Activated CD8-positive, alpha-beta T cell treated with anti-CD3 and anti-CD28 coated beads for 36 hours (primary cell): Measurements from ENCODE around the gene DNAL1. TPM values are rescaled to one million over a fixed set of nuclear protein-coding genes. Genes with fewer than 3 reads are reported as not detected.
A peak's percentile ranks its signal among the peaks of the same experiment; 100 is the strongest.

Experiments
- ATAC-seq: fragments of 200-7000 bp; cut with Tn5 transposase; one replicate; pipeline ENCODE4 v1.10.0; 2021; ENCODE audit warnings: mild to moderate bottlenecking, moderate library complexity
- CTCF ChIA-PET: fragments of 350-600 bp; sonication (Branson Sonifier 250); formaldehyde crosslinking; loops from one replicate; lab custom pipeline; 2021; ENCODE audit warnings: antibody characterized with exemption; lab: Charles Lee
- POLR2A ChIA-PET: fragments of 350-600 bp; sonication (Branson Sonifier 250); formaldehyde crosslinking; loops from one replicate; lab custom pipeline; 2021; ENCODE audit warnings: antibody characterized with exemption; lab: Charles Lee
- DNase-seq: peaks from one replicate; pipeline ENCODE4 v3.0.0-alpha.2; 2020
- H3K27ac Mint-ChIP-seq: one replicate; pipeline ENCODE4 v1.8.0; 2021; ENCODE audit warnings: mild to moderate bottlenecking, mixed read lengths
- H3K27me3 Mint-ChIP-seq: one replicate; pipeline ENCODE4 v1.8.0; 2021; ENCODE audit warnings: mixed read lengths
- H3K36me3 Mint-ChIP-seq: one replicate; pipeline ENCODE4 v1.8.0; 2021; ENCODE audit warnings: low read depth, mixed read lengths
- H3K4me1 Mint-ChIP-seq: one replicate; pipeline ENCODE4 v1.8.0; 2021; ENCODE audit warnings: low read depth, mixed read lengths
- H3K4me3 Mint-ChIP-seq: one replicate; pipeline ENCODE4 v1.8.0; 2021; ENCODE audit warnings: mild to moderate bottlenecking, moderate library complexity, mixed read lengths
- H3K9me3 Mint-ChIP-seq: one replicate; pipeline ENCODE4 v1.8.0; 2021; ENCODE audit warnings: mixed read lengths
- intact Hi-C: fragments of 100-400 bp; cut with micrococcal nuclease; formaldehyde crosslinking; loops from one replicate; pipeline ENCODE4 v1.10.0; 2022
- total RNA-seq, 2 experiments: library from RNA; stranded (reverse); gene quantifications; one replicate each; pipeline ENCODE4 v1.2.3, GENCODE V29; 2021
- TF ChIP-seq, protein P1 (sequence below): fragments of 200-600 bp; IDR thresholded peaks from one replicate; pipeline ENCODE4 v1.8.0; 2022; ENCODE audit warnings: antibody characterized with exemption, mild to moderate bottlenecking

DNAL1 gene
- total RNA-seq, 2 experiments from 2014 or later = 4.8 to 5.9 TPM

DNA sequence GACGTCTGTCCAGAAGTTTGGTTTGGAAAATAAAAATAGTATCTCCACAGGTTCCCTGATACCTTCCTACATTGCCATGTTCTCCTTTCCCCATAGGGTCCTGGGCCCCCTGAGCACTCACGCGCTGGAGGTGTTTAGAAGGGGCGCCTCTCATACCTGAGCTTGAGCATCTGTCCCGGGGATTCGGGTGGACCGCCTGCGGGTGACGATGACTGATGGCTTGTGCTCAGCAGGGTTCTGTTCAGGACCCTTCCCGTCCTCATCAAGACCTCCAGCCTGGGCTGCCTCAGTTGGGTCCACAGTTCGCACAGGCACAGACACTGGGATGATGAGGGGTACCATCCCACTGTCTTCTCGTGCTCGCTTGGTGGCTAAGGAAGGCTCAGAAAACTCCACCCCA is 92.1 kb downstream of the DNAL1 start:
- CTCF ChIA-PET = interaction anchor here (1.9 kb wide), 1 partner anchor 8 kb away, joined by 8 read pairs; no protein-coding TSS in a partner anchor
- POLR2A ChIA-PET = interaction anchor here (12.2 kb wide), 1 partner anchor 19 kb away, joined by 236 read pairs; a partner anchor contains a TSS
- TF ChIP-seq, protein P1, sequence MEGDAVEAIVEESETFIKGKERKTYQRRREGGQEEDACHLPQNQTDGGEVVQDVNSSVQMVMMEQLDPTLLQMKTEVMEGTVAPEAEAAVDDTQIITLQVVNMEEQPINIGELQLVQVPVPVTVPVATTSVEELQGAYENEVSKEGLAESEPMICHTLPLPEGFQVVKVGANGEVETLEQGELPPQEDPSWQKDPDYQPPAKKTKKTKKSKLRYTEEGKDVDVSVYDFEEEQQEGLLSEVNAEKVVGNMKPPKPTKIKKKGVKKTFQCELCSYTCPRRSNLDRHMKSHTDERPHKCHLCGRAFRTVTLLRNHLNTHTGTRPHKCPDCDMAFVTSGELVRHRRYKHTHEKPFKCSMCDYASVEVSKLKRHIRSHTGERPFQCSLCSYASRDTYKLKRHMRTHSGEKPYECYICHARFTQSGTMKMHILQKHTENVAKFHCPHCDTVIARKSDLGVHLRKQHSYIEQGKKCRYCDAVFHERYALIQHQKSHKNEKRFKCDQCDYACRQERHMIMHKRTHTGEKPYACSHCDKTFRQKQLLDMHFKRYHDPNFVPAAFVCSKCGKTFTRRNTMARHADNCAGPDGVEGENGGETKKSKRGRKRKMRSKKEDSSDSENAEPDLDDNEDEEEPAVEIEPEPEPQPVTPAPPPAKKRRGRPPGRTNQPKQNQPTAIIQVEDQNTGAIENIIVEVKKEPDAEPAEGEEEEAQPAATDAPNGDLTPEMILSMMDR = no peak
- no peak for DNase-seq
- no peak for ATAC-seq
- H3K9me3 Mint-ChIP-seq = no peaks in the 10 kb centered on the region
- peaks cover 38% of the 10 kb centered on the region for H3K36me3 Mint-ChIP-seq
- intact Hi-C loops = no loop called here
- H3K4me3 Mint-ChIP-seq = no peak overlapping the region
- H3K27me3 Mint-ChIP-seq = no peaks in the 10 kb centered on the region
- peaks cover 35% of the 10 kb centered on the region for H3K4me1 Mint-ChIP-seq
- H3K27ac Mint-ChIP-seq = peak overlapping the region; percentile 7

DNA sequence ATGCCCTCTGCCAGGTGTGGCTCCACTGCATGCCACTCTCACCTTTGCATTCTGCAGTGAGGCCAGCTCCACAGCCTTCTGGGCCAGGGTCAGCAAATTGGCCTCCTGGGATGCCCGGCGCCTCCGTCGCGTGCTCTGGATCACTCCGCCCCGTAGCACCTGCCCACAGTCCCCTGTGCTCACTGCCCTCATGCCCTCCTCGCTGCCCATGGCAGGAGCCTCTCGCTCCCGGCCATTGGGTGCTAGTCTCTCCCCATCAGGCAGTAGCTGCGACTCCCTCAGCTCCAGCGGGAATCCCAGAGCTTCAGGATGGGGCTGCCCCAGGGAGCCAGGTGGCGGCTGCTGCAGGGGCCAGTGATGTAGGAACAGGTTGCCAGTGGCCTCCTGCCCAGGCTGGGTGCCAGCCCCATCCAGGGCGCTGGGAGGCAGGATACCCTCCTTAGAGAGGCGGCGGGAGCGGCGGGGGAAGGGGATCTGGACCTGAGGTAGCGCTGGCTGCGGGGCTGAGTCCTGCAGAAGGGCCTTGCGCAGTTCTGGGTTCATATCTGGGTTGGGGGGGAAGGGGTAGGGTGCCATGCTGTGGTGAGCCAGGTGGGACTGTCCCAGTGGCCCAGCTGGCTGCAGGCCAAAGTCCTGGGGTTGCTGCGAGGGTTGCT is 93.9 kb downstream of the DNAL1 start:
- DNase-seq (no peak), ATAC-seq (no peak)
- no peak overlapping the region for H3K4me3 Mint-ChIP-seq
- H3K4me1 Mint-ChIP-seq = peaks cover 49% of the 10 kb centered on the region
- CTCF ChIA-PET = interaction anchor here (1.1 to 8.7 kb wide), 4 partner anchors 8 to 88 kb away, joined by 3 to 102 read pairs (median 36); no protein-coding TSS in a partner anchor
- intact Hi-C loops = no loop called here
- no peaks in the 10 kb centered on the region for H3K27me3 Mint-ChIP-seq
- POLR2A ChIA-PET = interaction anchor here (0.9 to 12.2 kb wide), 3 partner anchors 13 to 21 kb away, joined by 3 to 236 read pairs (median 3); a partner anchor contains a TSS
- H3K27ac Mint-ChIP-seq = no peak overlapping the region
- peaks cover 34% of the 10 kb centered on the region for H3K36me3 Mint-ChIP-seq
- no peaks in the 10 kb centered on the region for H3K9me3 Mint-ChIP-seq
- TF ChIP-seq, protein P1 = no peak

DNA sequence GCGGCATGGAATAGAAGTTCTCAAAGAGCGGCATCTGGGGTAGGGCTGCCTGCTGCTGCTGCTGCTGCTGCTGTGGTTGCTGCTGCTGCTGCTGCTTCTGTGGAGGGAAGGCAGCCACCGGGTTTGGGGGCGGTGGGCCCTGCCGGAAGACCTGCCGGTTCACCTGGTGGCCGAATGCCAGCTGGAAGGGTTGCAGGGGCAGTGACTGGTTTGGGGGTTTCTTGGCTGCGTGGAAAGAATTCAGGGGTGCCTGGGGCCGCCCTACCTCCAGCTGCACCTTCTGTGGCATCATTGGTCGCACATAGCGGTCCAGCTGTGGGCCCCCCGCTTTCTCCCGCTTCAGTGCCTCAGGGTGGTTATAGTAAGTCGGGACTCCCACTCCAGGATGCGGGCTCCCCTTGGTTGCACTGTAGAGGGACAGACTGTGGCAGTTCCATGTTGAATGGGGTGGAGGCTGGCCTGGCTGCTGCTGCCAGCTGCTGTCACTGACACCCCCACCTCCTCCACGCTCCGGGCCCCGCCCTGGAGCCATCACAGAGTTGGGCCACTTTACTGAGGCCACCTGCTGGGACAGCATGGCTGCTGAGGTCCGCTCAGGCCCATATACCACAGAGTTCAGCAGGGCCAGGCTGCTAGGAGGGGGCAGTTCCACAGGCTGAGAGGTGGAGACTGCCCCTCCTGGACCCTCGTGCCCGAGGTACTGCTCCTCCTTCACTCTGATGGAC is 94.5 kb downstream of the DNAL1 start:
- ChIA-PET CTCF (interaction anchor here (7.7 to 8.7 kb wide), 3 partner anchors 9 to 87 kb away, joined by 63 to 123 read pairs (median 102); a partner anchor contains a TSS), POLR2A (interaction anchor here (1.4 to 12.2 kb wide), 3 partner anchors 14 to 47 kb away, joined by 3 to 236 read pairs (median 59); a partner anchor contains a TSS)
- TF ChIP-seq, protein P1 = no peak
- Mint-ChIP-seq H3K4me3 (no peak overlapping the region), H3K9me3 (no peaks in the 10 kb centered on the region), H3K36me3 (peaks cover 32% of the 10 kb centered on the region), H3K4me1 (peaks cover 56% of the 10 kb centered on the region), H3K27ac (no peak overlapping the region), H3K27me3 (no peaks in the 10 kb centered on the region)
- DNase-seq = no peak
- intact Hi-C loops = no loop called here
- no peak for ATAC-seq

DNA sequence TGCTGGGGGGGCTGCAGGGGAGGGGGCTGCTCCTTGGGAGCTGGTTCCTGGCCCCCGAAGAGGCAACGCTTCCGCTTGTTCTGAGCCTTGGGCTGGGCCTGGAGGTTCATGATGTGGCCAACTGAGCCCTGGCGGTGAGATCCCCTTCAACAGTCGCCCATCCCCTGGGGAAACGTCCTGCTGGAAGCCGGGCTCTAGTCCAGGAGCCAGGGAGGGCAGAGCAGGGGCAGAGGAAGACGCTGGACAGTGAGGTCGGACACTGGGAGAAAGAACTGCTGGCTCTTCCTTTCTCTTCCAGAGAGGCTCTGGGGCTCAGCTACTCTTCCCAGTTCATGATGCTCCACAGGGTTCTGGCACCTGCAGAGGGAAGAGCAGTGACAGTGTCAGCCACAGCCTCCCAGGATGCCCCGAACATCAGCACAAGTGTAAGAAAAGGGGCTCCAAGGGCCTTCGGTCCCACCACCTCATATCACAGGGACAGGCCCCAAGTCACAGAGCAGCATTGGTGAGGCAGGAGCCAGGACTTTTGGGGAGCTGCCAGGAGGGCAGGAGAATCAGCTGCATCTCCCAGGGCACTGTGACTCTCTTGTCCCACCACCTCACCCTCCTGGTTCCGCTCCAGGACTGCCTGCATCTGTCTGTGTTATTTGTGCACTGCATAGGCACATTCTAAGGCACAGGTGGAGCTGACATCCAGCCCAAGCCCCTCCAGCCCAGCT is 95.3 kb downstream of the DNAL1 start:
- peaks cover 57% of the 10 kb centered on the region for H3K4me1 Mint-ChIP-seq
- no peaks in the 10 kb centered on the region for H3K9me3 Mint-ChIP-seq
- intact Hi-C loops = loop anchor here (5.0 kb wide), 1 partner anchor 87 kb away; no protein-coding TSS in a partner anchor
- ATAC-seq = no peak
- peak overlapping the region; percentile 98 for H3K27ac Mint-ChIP-seq
- CTCF ChIA-PET = interaction anchor here (7.7 to 8.7 kb wide), 3 partner anchors 9 to 86 kb away, joined by 63 to 123 read pairs (median 102); a partner anchor contains a TSS
- no peaks in the 10 kb centered on the region for H3K27me3 Mint-ChIP-seq
- POLR2A ChIA-PET = interaction anchor here (1.4 to 12.2 kb wide), 8 partner anchors 11 to 47 kb away, joined by 3 to 236 read pairs (median 15); a partner anchor contains a TSS
- DNase-seq = no peak
- H3K4me3 Mint-ChIP-seq = no peak overlapping the region
- TF ChIP-seq, protein P1 = no peak
- peaks cover 25% of the 10 kb centered on the region for H3K36me3 Mint-ChIP-seq
